Kidney glomerular epithelial cell (primary cell): ENCODE results near the gene CCDC57.

Source experiments
- DNase-seq: peaks from one replicate; lab custom pipeline; 2025; lab: John Stamatoyannopoulos, UW

CCDC57 gene

GRCh38 chr17:82236142-82236971, 23.7 kb upstream of the CCDC57 start:
- DNase-seq, result no peak

GRCh38 chr17:82235775-82236141, 23.1 kb upstream of the CCDC57 start:
- no peak for DNase-seq

- DNase-seq, result no peak
These were observed 22.6 kb upstream of the CCDC57 start for GRCh38 chr17:82235056-82235774.

- DNase-seq, result peak; percentile 19
These were observed 21.8 kb upstream of the CCDC57 start for GRCh38 chr17:82234211-82235055.

GRCh38 chr17:82232876-82233785, 20.5 kb upstream of the CCDC57 start:
- no peak for DNase-seq

GRCh38 chr17:82232322-82232820, 19.7 kb upstream of the CCDC57 start:
- no peak for DNase-seq

- DNase-seq, result no peak
These were observed 19.1 kb upstream of the CCDC57 start for GRCh38 chr17:82231562-82232321.

GRCh38 chr17:82231312-82231561, 18.6 kb upstream of the CCDC57 start:
- no peak for DNase-seq

- DNase-seq, result peak; percentile 35
These were observed 18.1 kb upstream of the CCDC57 start for GRCh38 chr17:82230609-82231311.

- DNase-seq, result no peak
These were observed 17.3 kb upstream of the CCDC57 start for GRCh38 chr17:82229698-82230608.

- DNase-seq, result peak; percentile 42
These were observed 16.4 kb upstream of the CCDC57 start, which contains the start of gene SLC16A3 for GRCh38 chr17:82228842-82229697. SLC16A3 (plus strand) TSS chr17:82229042; CDS start chr17:82236009, 6,967 bp downstream.

- DNase-seq, result no peak
These were observed 15.7 kb upstream of the CCDC57 start for GRCh38 chr17:82228278-82228841.

- no peak for DNase-seq
These were observed 15.1 kb upstream of the CCDC57 start for GRCh38 chr17:82227629-82228277.

- no peak for DNase-seq
These were observed 14.4 kb upstream of the CCDC57 start for GRCh38 chr17:82226809-82227628.

GRCh38 chr17:82226146-82226808, 13.6 kb upstream of the CCDC57 start:
- no peak for DNase-seq
